Measurements from ENCODE around the gene HP. TPM values are rescaled to one million over a fixed set of nuclear protein-coding genes. Genes with fewer than 3 reads are reported as not detected.

HP gene
- total and polyA plus RNA-seq, 10 of the 15 experiments (the other 5 are each of a cell fraction or from before 2014, with no cell fraction given), result 10.8 TPM; not detected in 9

DNA sequence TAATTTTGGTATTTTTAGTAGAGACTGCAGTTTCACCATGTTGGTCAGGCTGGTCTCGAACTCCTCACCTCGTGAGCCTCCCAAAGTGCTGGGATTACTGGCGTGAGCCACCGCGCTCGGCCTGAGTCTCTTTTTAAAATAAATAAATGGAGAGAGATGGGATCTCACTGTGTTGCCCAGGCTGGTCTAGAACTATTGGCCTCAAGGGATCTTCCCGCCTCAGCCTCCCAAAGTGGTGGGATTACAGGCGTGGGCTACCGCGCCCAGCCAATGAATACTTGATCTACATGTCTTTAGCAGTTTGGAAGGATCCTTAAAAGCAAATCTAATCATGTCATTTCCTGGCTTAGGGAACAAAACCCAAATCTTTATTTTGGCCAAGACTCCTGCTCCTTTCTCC, 44.5 kb upstream of the HP start:
- intact Hi-C loops (cut with micrococcal nuclease; ENCODE audit: unreplicated experiment), result no loop called here
- POLR2A ChIA-PET, result no interaction called here
- peaks cover 0 to 3% of the 10 kb centered on the region in 2 experiments; a peak in 2 of 4 replicates for H3K36me3 ChIP-seq (ENCODE audit: control insufficient read depth in 2 of 2, insufficient read depth in 2 of 2, low read length in 1 of 2)

DNA sequence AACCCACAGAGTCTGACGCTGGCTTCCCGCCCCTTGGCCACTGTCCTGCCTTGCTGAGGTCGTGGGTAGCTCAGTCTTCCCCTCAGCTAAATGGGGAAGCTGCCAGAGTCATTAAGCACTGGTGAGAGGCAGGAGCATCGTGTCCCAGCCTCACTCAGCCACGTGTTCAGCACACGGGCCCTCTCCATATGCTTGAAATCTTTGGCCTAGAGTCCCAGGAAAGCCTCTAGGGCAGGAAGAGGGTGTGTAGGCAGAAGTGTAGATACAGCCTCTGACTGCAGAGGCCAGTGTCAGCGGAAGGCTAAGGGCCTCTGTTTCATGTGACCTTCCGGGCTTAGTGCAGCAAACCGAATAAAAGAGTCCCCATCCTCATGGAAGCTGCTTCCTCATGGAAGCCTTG, 41.7 kb upstream of the HP start:
- no peak overlapping the region for H2AFZ ChIP-seq (ENCODE audit: control insufficient read depth, low read depth, low read length)
- no peaks in the 10 kb centered on the region for H3K9me3 ChIP-seq (replicated peaks; ENCODE audit: control insufficient read depth, insufficient read depth, low read length)
- no peaks in the 10 kb centered on the region for H4K20me1 ChIP-seq (ENCODE audit: control insufficient read depth, insufficient read depth)
- no peak overlapping the region for H3K4me3 ChIP-seq
- RAD21 ChIA-PET (ENCODE audit: unreplicated experiment), result no interaction called here
- H3K79me2 ChIP-seq (ENCODE audit: control insufficient read depth, insufficient read depth, low read length), result peaks cover 4% of the 10 kb centered on the region
- no peak for ATAC-seq
- H3K4me2 ChIP-seq (ENCODE audit: control insufficient read depth, insufficient read depth), result no peak overlapping the region
- no peak for DNase-seq (ENCODE audit: low read depth, low spot score)
- WGBS (ENCODE audit: insufficient coverage, insufficient replicate concordance, low lambda C conversion rate, missing lambda C conversion rate), result 85% methylated on average over 9 of the region's 9 CpGs
- H3K27me3 ChIP-seq (replicated peaks in 1 of 2; ENCODE audit: control insufficient read depth in 2 of 2, insufficient read depth in 2 of 2, low read length in 1 of 2), result no peaks in the 10 kb centered on the region
- TF ChIP-seq, protein P1, sequence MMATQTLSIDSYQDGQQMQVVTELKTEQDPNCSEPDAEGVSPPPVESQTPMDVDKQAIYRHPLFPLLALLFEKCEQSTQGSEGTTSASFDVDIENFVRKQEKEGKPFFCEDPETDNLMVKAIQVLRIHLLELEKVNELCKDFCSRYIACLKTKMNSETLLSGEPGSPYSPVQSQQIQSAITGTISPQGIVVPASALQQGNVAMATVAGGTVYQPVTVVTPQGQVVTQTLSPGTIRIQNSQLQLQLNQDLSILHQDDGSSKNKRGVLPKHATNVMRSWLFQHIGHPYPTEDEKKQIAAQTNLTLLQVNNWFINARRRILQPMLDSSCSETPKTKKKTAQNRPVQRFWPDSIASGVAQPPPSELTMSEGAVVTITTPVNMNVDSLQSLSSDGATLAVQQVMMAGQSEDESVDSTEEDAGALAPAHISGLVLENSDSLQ (IDR thresholded peaks at IDR 0.05), result no peak
- TF ChIP-seq TARDBP (IDR thresholded peaks at IDR 0.05; ENCODE audit: borderline replicate concordance) (no peak), CREB1 (IDR thresholded peaks at IDR 0.05; ENCODE audit: low read depth) (no peak), SMC3 (IDR thresholded peaks at IDR 0.05; ENCODE audit: borderline replicate concordance, low read length) (no peak), CHD4 (IDR thresholded peaks at IDR 0.05) (no peak), CBFB (IDR thresholded peaks at IDR 0.05; ENCODE audit: low read depth) (no peak)
- TF ChIP-seq, protein P2, sequence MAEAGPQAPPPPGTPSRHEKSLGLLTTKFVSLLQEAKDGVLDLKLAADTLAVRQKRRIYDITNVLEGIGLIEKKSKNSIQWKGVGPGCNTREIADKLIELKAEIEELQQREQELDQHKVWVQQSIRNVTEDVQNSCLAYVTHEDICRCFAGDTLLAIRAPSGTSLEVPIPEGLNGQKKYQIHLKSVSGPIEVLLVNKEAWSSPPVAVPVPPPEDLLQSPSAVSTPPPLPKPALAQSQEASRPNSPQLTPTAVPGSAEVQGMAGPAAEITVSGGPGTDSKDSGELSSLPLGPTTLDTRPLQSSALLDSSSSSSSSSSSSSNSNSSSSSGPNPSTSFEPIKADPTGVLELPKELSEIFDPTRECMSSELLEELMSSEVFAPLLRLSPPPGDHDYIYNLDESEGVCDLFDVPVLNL (IDR thresholded peaks at IDR 0.05; ENCODE audit: low read depth, low read length), result no peak
- 0 out of 2 replicates have a peak, but pooled peaks cover 4% of the 10 kb centered on the region for H3K4me1 ChIP-seq (ENCODE audit: control insufficient read depth, insufficient read depth, low read length)
- SMC1A ChIA-PET (ENCODE audit: uncharacterized antibody, unreplicated experiment), result no interaction called here
- intact Hi-C loops (cut with micrococcal nuclease; ENCODE audit: unreplicated experiment) (no loop called here), in situ Hi-C loops (cut with MboI) (no loop called here)
- H3K36me3 ChIP-seq (ENCODE audit: control insufficient read depth in 2 of 2, insufficient read depth in 2 of 2, low read length in 1 of 2), result peaks cover 3 to 8% of the 10 kb centered on the region in 2 experiments; a peak in 3 of 4 replicates
- H3K27ac ChIP-seq (ENCODE audit: control insufficient read depth, insufficient read depth), result no peak overlapping the region
- POLR2A ChIA-PET, result no interaction called here
- no peak overlapping the region for H3K9ac ChIP-seq (ENCODE audit: control insufficient read depth, insufficient read depth, low read length)
- BruUV-seq (replicated peaks), result no TSS peak
- no peak for FAIRE-seq
- CTCF ChIA-PET, result interaction anchor here (1.1 to 2.2 kb wide), 2 partner anchors 56 to 82 kb away, joined by 3 to 5 read pairs; no protein-coding TSS in a partner anchor

More for the DNA sequence above, 44.5 kb upstream of the HP start:
- Histone ChIP-seq H3K27me3 (replicated peaks in 1 of 2; ENCODE audit: control insufficient read depth in 2 of 2, insufficient read depth in 2 of 2, low read length in 1 of 2) (no peaks in the 10 kb centered on the region), H2AFZ (ENCODE audit: control insufficient read depth, low read depth, low read length) (no peak overlapping the region), H3K79me2 (ENCODE audit: control insufficient read depth, insufficient read depth, low read length) (peaks cover 4% of the 10 kb centered on the region), H3K9me3 (replicated peaks; ENCODE audit: control insufficient read depth, insufficient read depth, low read length) (no peaks in the 10 kb centered on the region), H3K27ac (ENCODE audit: control insufficient read depth, insufficient read depth) (no peak overlapping the region), H3K4me3 (no peak overlapping the region; the same call in 1 of the 2 replicates), H4K20me1 (ENCODE audit: control insufficient read depth, insufficient read depth) (no peaks in the 10 kb centered on the region), H3K4me1 (ENCODE audit: control insufficient read depth, insufficient read depth, low read length) (0 out of 2 replicates have a peak, but pooled peaks cover 4% of the 10 kb centered on the region), H3K4me2 (ENCODE audit: control insufficient read depth, insufficient read depth) (peak overlapping the region; percentile 28; the same call in 1 of the 2 replicates), H3K9ac (ENCODE audit: control insufficient read depth, insufficient read depth, low read length) (no peak overlapping the region)
- DNase-seq (ENCODE audit: low read depth, low spot score) (no peak), ATAC-seq (no peak), FAIRE-seq (no peak)
- ChIA-PET SMC1A (ENCODE audit: uncharacterized antibody, unreplicated experiment) (no interaction called here), CTCF (interaction anchor here (1.2 kb wide), 1 partner anchor 9 kb away, joined by 3 read pairs; no protein-coding TSS in a partner anchor), RAD21 (ENCODE audit: unreplicated experiment) (no interaction called here)
- in situ Hi-C loops (cut with MboI), result no loop called here
- TF ChIP-seq NR2F1 (conservative IDR thresholded peaks at IDR 0.05) (no peak), PML (IDR thresholded peaks at IDR 0.05; ENCODE audit: low read length) (no peak), SREBF1 (IDR thresholded peaks at IDR 0.05; ENCODE audit: low read length) (no peak), TBL1XR1 (IDR thresholded peaks at IDR 0.05; ENCODE audit: low read depth, low read length) (no peak), SRF (IDR thresholded peaks at IDR 0.05; ENCODE audit: low read depth in 2 of 2, low read length in 2 of 2) (no peak), CBFB (IDR thresholded peaks at IDR 0.05; ENCODE audit: low read depth) (no peak)
- TF ChIP-seq, protein P3, sequence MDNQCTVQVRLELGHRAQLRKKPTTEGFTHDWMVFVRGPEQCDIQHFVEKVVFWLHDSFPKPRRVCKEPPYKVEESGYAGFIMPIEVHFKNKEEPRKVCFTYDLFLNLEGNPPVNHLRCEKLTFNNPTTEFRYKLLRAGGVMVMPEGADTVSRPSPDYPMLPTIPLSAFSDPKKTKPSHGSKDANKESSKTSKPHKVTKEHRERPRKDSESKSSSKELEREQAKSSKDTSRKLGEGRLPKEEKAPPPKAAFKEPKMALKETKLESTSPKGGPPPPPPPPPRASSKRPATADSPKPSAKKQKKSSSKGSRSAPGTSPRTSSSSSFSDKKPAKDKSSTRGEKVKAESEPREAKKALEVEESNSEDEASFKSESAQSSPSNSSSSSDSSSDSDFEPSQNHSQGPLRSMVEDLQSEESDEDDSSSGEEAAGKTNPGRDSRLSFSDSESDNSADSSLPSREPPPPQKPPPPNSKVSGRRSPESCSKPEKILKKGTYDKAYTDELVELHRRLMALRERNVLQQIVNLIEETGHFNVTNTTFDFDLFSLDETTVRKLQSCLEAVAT (IDR thresholded peaks at IDR 0.05), result no peak
- BruUV-seq (replicated peaks), result no TSS peak
- WGBS (ENCODE audit: insufficient coverage, insufficient replicate concordance, low lambda C conversion rate, missing lambda C conversion rate), result 98% methylated on average over 10 of the region's 10 CpGs

All from GM12878 (cell line).